Measurements from ENCODE around the gene TRPV4.

TRPV4 gene

GRCh38 chr12:109778684-109779083 lies 54.5 kb downstream of the TRPV4 start (continued):
- TF ChIP-seq ZBTB49 (tag by site-specific recombination; IDR thresholded peaks at IDR 0.05; ENCODE audit: low read depth): no peak
- no peak for TF ChIP-seq SCRT1 (tag by site-specific recombination; IDR thresholded peaks at IDR 0.05; ENCODE audit: borderline replicate concordance)
- no peak for TF ChIP-seq KLF1 (tag by site-specific recombination; IDR thresholded peaks at IDR 0.05)
- TF ChIP-seq ZNF184 (tag by site-specific recombination; IDR thresholded peaks at IDR 0.05): no peak
- no peak for TF ChIP-seq ZNF23 (tag by site-specific recombination; IDR thresholded peaks at IDR 0.05; ENCODE audit: borderline replicate concordance)
- no peak for TF ChIP-seq ZFHX2 (tag by site-specific recombination; conservative IDR thresholded peaks at IDR 0.05)
- no peak for TF ChIP-seq ZNF473 (tag by site-specific recombination; IDR thresholded peaks at IDR 0.05)
- no peak for TF ChIP-seq ZNF335 (tag by site-specific recombination; conservative IDR thresholded peaks at IDR 0.05)
- TF ChIP-seq ZSCAN16 (tag by site-specific recombination; IDR thresholded peaks at IDR 0.05): no peak
- no peak for TF ChIP-seq ZEB2 (tag by site-specific recombination; IDR thresholded peaks at IDR 0.05)
- no peak for TF ChIP-seq PRDM6 (tag by site-specific recombination; IDR thresholded peaks at IDR 0.05)
- no peak for TF ChIP-seq ZNF423 (tag by site-specific recombination; IDR thresholded peaks at IDR 0.05)

GRCh38 chr12:109777544-109777943 lies 55.7 kb downstream of the TRPV4 start:
- no peaks in the 10 kb centered on the region for H3K4me1 ChIP-seq (ENCODE audit: control insufficient read depth, insufficient read depth, low read length)
- no peaks in the 10 kb centered on the region for H3K36me3 ChIP-seq (ENCODE audit: control insufficient read depth in 2 of 2, insufficient read depth in 1 of 2, low read length in 2 of 2)
- no peaks in the 10 kb centered on the region for H3K9me3 ChIP-seq (ENCODE audit: control insufficient read depth, insufficient read depth, low read depth, low read length)
- H3K27ac ChIP-seq (ENCODE audit: extremely low read depth, low read depth, low read length): no peak overlapping the region
- H3K4me3 ChIP-seq (ENCODE audit: low read depth, low read length): no peak overlapping the region
- CTCF ChIA-PET: interaction anchor here (0.9 to 9.3 kb wide), 6 partner anchors 54 to 356 kb away, joined by 3 to 89 read pairs (median 6); no protein-coding TSS in a partner anchor
- POLR2A ChIA-PET: no interaction called here
- TF ChIP-seq ZNF184 (tag by site-specific recombination; IDR thresholded peaks at IDR 0.05) (no peak), ZNF544 (tag by site-specific recombination; IDR thresholded peaks at IDR 0.05) (no peak), ZNF585B (tag by site-specific recombination; IDR thresholded peaks at IDR 0.05) (no peak), PRDM2 (tag by site-specific recombination; IDR thresholded peaks at IDR 0.05; ENCODE audit: borderline replicate concordance) (no peak), GLI4 (tag by site-specific recombination; IDR thresholded peaks at IDR 0.05) (no peak), ZNF449 (tag by site-specific recombination; IDR thresholded peaks at IDR 0.05) (no peak), ZNF600 (tag by site-specific recombination; IDR thresholded peaks at IDR 0.05) (0 out of 2 replicates have a peak, but pooled peaks have one; percentile 42), ZNF341 (tag by site-specific recombination; IDR thresholded peaks at IDR 0.05; ENCODE audit: low read depth) (peak; percentile 42; the same call in 1 of the 2 replicates), ZIC2 (tag by site-specific recombination; IDR thresholded peaks at IDR 0.05) (0 out of 2 replicates have a peak, but pooled peaks have one; percentile 24), TCF7L2 (IDR thresholded peaks at IDR 0.05; ENCODE audit: borderline replicate concordance, low read depth, low read length) (0 out of 2 replicates have a peak, but pooled peaks have one; percentile 25), ZNF596 (tag by site-specific recombination; IDR thresholded peaks at IDR 0.05) (no peak), FEZF1 (tag by site-specific recombination; IDR thresholded peaks at IDR 0.05) (peak; percentile 7; the same call in 1 of the 2 replicates), ZNF555 (tag by site-specific recombination; conservative IDR thresholded peaks at IDR 0.05) (no peak), WT1 (tag by site-specific recombination; IDR thresholded peaks at IDR 0.05) (no peak)
